HG03439 (cell line): ENCODE measurements around the gene XG.
"Not testable (repeated sequence)": the region's sequence is repeated elsewhere in the genome, so short reads cannot be mapped to it uniquely, and the experiment has no call there.

Source experiments
- ATAC-seq: cut with Tn5 transposase; IDR thresholded peaks from one replicate; pipeline ENCODE4 v1.9.1; 2021; ENCODE audit warnings: mild to moderate bottlenecking, moderate library complexity; ENCODE audit not compliant: unreplicated experiment

XG gene

GRCh38 chrX:2732649-2733048 lies 19.2 kb upstream of the XG start:
- ATAC-seq: no peak

GRCh38 chrX:2733286-2733685 lies 18.6 kb upstream of the XG start:
- ATAC-seq: no peak

DNA sequence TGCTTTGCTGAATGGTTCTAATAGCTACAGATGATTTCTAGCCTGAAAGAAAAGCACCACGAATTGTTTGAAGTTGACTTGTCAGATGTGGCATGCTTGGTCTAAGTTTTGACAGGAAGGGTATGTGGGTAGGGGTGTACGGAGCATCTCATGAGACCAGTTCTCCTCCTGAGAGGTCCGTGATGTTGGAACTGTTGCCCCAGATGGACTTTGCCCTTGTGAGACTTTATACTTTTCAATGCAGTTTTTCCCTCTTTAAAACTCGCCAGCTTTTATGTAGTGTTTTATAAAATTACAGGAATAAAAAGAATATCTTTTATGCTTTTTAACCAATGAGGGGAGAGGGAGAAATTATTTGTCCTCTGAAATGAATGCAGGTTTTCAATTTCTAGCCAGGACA lies 16.6 kb upstream of the XG start:
- ATAC-seq: no peak

- no peak for ATAC-seq
Measured at GRCh38 chrX:2740672-2741071, 11.2 kb upstream of the XG start.

DNA sequence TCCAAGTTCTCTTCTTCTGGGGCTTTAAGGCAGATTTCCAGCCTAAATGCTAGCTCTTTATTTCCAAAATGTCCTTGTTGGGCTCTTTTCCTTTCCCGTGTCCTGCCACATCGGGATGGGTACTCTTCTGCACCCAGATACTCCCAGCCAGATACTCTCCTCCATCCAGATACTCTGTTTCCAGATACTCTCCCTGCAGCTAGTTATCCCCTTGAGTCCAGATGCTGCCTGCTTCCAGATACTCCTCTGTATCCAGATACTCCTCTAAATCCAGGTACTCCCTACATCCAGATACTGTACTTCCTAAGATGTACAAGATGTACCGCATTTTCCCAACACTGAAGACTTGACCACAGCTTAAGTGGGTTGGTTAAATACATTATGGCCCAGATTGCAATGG lies 10.5 kb upstream of the XG start:
- ATAC-seq: no peak

- ATAC-seq: not testable (repeated sequence)
Measured at GRCh38 chrX:2746250-2746649, 5.6 kb upstream of the XG start.

GRCh38 chrX:2748171-2748814 lies 3.5 kb upstream of the XG start:
- no peak for ATAC-seq

DNA sequence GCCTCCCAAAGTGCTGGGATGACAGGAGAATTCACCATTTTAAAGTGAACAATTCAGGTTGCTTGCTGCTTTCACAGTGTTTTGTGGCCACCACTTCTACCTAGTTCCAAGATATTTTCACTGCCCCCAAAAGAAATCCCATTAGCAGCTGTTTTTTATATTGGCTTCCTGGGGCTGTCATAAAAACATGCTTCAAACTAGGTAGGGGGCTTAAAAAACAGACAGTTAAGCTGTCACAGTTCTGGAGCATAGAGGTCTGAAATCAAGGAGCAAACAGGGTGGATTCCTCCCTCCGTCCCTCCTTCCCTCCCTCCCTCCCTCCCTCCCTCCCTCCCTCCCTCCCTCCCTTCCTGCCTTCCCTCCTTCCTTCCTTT lies 3.0 kb upstream of the XG start:
- no peak for ATAC-seq

DNA sequence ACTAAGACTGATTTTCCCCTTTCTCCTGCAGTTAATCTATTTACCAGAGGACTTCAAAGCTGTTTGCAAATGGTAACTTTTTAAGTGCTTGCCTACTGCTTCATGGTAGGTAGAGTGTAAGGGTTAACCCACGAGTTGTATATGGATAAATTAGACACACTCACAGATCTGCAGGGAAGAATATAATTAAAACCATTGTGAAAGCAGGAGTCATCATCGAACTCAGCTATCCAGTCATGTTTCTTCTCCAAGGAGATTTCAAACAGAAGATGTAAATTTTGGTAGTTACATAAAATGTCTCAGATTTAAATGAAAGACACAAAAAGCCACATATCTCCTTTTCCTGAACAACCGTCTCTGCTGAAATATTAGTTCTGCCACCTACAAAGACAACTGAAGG lies 549 bp upstream of the XG start:
- ATAC-seq: no peak

GRCh38 chrX:2752441-2752840 lies 601 bp downstream of the XG start:
- ATAC-seq: not testable (repeated sequence)

GRCh38 chrX:2755163-2755715 lies 3.4 kb downstream of the XG start:
- not testable (repeated sequence) for ATAC-seq

GRCh38 chrX:2756548-2756947 lies 4.7 kb downstream of the XG start:
- ATAC-seq: no peak

DNA sequence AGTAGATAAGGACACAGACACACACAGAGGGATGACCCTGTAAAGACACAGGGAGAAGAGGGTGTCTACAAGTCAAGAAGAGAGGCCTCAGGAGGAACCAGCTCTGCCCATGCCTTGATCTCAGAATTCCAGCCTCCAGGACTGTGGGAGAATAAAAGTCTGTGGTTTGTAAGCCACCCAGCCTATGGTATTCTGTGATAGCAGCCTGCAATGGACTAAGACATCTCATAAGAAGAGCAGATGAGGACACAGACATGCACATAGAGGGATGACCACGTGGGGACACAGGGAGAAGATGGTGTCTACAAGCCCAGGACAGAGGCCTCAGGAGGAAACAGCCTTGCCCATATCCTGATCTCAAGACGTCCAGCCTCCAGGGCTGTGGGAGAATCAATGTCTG lies 9.4 kb downstream of the XG start:
- ATAC-seq: no peak

GRCh38 chrX:2762671-2763070 lies 10.8 kb downstream of the XG start:
- ATAC-seq: not testable (repeated sequence)

DNA sequence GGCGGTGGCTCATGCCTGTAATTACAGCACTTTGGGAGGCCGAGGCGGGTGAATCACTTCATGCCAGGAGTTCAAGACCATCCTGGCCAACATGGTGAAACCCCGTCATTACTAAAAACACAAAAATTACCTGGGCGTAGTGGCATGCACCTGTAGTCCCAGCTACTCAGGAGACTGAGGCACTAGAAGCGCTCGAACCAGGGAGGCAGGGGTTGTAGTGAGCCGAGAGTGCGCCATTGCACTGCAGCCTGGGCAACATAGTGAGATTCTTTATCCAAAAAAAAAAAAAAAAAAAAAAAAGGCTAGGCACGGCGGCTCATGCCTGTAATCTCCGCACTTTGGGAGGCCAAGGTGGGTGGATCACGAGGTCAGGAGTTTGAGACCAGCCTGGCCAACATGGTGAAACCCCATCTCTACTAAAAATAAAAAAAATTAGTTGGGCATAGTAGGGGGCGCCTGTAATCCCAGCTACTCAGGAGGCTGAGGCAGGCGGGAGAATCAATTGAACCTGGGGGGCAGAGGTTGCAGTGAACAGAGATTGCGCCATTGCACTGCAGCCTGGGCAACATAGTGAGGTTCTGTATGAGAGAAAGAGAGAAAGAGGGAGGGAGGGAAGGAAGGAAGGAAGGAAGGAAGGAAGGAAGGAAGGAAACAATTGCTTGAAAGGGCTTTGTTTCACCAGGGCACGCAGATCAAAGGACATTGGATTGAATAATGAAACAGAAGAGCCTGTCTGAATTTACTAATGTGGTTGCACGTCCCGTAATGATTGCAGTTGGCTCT lies 13.1 kb downstream of the XG start:
- ATAC-seq: not testable (repeated sequence)

- no peak for ATAC-seq
Measured at GRCh38 chrX:2765549-2765830, 13.7 kb downstream of the XG start.

- no peak for ATAC-seq
Measured at GRCh38 chrX:2766906-2767305, 15.1 kb downstream of the XG start.

DNA sequence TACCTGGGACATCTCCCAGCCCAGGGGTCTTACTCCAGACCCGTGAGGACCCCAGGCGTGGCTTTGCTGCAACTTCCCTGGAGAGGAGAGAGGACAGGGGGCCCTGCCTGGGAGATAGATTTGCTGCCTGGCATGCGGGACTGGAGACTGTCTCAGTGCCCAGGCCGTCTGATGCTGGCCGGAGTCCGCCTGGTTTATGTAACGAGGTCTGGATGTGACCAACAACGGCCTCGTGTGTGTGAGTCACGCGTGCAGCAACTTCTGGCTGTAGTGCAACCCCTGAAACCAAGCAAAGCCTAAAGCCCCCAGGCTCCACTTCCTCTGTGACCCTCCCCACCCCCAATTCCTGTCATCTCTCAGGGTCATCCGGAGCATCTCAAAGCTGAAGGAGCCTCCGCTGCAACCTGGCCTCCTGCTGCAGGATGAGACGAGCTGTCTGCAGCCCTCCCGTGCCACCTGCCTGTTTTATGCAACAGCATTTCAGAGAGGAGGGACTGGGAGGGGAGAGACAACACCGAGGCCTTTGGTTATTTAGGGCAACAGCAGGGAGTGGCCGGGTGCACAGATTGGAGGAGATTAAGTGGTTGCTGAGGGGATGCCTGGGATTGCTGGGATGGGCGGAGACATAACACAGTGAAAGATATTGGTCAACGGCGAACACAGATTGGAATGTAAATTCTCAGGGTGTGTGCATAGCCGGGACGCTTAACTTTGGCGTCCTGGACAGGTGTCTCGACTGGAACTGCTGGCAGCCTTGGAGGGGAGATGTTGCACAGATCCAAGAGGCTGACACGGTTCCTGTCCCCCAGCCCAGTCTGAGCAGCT lies 16.0 kb downstream of the XG start:
- no peak for ATAC-seq

GRCh38 chrX:2769615-2770014 lies 17.8 kb downstream of the XG start:
- no peak for ATAC-seq

DNA sequence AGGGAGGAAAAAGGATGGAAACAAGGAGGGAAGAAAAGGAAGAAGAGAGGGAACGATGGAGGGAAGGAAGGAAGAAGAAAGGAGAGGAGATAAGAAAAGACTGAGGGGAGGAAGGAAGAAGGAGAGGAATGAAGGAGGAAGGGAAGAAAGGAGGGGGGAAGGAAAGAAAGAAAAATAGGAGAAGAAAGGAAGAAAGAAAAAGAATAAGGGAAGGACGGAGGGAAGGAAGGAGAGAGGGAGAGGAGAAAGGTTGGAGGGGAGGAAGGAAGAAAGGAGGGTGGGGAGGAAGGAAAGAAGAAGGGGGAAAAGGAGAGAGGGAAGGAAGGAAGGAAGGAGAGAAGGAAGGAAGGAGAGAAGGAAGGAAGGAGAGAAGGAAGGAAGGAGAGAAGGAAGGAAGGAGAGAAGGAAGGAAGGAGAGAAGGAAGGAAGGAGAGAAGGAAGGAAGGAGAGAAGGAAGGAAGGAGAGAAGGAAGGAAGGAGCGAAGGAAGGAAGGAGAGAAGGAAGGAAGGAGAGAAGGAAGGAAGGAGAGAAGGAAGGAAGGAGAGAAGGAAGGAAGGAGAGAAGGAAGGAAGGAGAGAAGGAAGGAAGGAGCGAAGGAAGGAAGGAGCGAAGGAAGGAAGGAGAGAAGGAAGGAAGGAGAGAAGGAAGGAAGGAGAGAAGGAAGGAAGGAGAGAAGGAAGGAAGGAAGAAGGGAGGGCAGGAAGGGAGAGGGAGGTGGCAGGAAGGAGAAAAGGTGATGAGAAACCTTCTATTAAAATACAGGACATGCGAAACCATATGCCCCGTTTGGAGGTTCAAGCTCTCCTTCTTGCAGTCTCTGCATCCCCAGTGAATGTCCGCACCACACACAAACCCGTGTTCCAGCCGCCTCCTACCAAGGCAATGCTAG lies 21.6 kb downstream of the XG start:
- not testable (repeated sequence) for ATAC-seq

GRCh38 chrX:2774057-2774456 lies 22.2 kb downstream of the XG start:
- ATAC-seq: no peak
